Hepatocyte (in vitro differentiated cells): ENCODE measurements around the gene STARD5.

Source experiments
- CTCF ChIP-seq: fragments of 200-600 bp; sonication (generic); IDR thresholded peaks from 2 replicates; pipeline ENCODE4 v1.5.1; 2016; ENCODE audit warnings: antibody characterized with exemption, mild to moderate bottlenecking; ENCODE audit not compliant: poor library complexity
- EZH2 ChIP-seq: fragments of 200-600 bp; sonication (generic); IDR thresholded peaks from 2 replicates; pipeline ENCODE4 v1.6.1; 2016; ENCODE audit warnings: antibody characterized with exemption, mild to moderate bottlenecking, borderline replicate concordance

GRCh38 chr15:81301815-81302399, 22.0 kb downstream of the STARD5 start:
- no peak for TF ChIP-seq CTCF
- TF ChIP-seq EZH2: no peak
